ENCODE results near the gene INAVA. TPM values are rescaled to one million over a fixed set of nuclear protein-coding genes. Genes with fewer than 3 reads are reported as not detected.
"Not testable (repeated sequence)": the region's sequence is repeated elsewhere in the genome, so short reads cannot be mapped to it uniquely, and the experiment has no call there.

Gene INAVA
- total and polyA plus RNA-seq, 3 experiments from 2014 or later, result 0.09 to 0.37 (median 0.24) TPM

DNA sequence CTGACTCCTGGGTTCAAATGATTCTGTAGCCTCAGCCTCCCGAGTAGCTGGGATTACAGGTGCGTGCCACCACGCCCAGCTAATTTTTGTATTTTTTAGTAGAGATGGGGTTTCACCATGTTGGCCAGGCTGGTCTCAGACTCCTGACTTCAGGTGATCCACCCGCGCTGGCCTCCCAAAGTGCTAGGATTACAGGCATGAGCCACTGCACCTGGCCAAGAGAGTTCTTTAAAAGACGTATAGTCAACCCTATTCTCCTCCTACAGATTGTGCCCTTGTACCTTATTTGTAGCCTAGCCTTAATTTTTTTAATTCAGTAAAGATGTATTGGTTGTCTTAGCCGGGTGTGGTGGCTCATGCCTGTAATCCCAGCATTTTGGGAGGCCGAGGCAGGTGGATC lies 35.6 kb downstream of the INAVA start:
- H3K27me3 ChIP-seq (ENCODE audit: insufficient read depth, low read length, poor library complexity, severe bottlenecking); H3K4me3 Mint-ChIP-seq; H3K36me3 Mint-ChIP-seq; H3K27me3 Mint-ChIP-seq; DNase-seq; H3K4me1 ChIP-seq (ENCODE audit: insufficient read depth, low read length); H3K9me3 ChIP-seq (ENCODE audit: low read length); CTCF ChIA-PET; H3K9me3 Mint-ChIP-seq; POLR2A ChIA-PET; H3K27ac Mint-ChIP-seq; H3K4me3 ChIP-seq (ENCODE audit: low read length); H3K36me3 ChIP-seq (ENCODE audit: insufficient read depth, low read length); H3K27ac ChIP-seq (ENCODE audit: low read depth, low read length): not testable (repeated sequence)
- H3K4me1 Mint-ChIP-seq, result peaks cover 6 to 14% (median 12%) of the 10 kb centered on the region in 3 donors

- ChIA-PET POLR2A (no interaction called here), CTCF (no interaction called here)
- H3K27ac Mint-ChIP-seq, result no peak overlapping the region
- Histone ChIP-seq H3K9me3 (ENCODE audit: low read length) (no peaks in the 10 kb centered on the region), H3K4me3 (ENCODE audit: low read length) (no peak overlapping the region), H3K4me1 (ENCODE audit: insufficient read depth, low read length) (no peaks in the 10 kb centered on the region), H3K27me3 (ENCODE audit: insufficient read depth, low read length, poor library complexity, severe bottlenecking) (no peaks in the 10 kb centered on the region), H3K27ac (ENCODE audit: low read depth, low read length) (no peak overlapping the region), H3K36me3 (ENCODE audit: insufficient read depth, low read length) (no peaks in the 10 kb centered on the region)
- H3K4me1 Mint-ChIP-seq, result peaks cover 4 to 8% (median 7%) of the 10 kb centered on the region in 3 donors
- peaks cover 0 to 3% of the 10 kb centered on the region in 2 donors for H3K27me3 Mint-ChIP-seq
- H3K36me3 Mint-ChIP-seq, result no peaks in the 10 kb centered on the region
- H3K9me3 Mint-ChIP-seq, result no peaks in the 10 kb centered on the region
- no peak overlapping the region for H3K4me3 Mint-ChIP-seq
- no peak for DNase-seq
Observed at GRCh38 chr1:200931776-200932175, 37.1 kb downstream of the INAVA start.

DNA sequence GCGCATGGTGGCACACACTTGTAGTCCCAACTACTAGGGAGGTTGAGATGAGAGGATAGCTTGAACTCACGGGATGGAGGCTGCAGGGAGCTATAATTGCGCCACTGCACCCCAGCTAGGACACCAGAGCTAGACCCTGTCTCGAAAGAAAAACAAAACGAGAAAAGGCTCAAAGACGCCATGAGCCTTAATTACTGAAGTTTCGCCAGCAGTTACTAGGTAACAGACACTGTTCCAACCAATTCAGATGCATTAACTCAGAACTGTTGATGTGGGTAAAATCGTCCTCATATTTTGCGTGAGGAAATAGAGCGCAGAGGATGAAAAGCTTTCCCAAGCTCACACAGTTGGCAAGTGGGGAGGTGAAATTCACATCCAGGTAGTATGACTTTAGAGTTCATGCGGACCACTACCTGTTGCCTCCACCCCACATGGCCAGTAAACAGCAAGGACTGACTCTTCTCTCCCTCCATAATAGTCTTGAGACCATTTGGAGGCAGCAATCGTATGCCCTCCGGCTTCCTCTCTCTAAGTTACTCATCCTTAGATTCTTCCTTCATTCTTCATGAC lies 40.1 kb downstream of the INAVA start:
- no peak overlapping the region for H3K27ac ChIP-seq (ENCODE audit: low read depth, low read length)
- H3K4me1 Mint-ChIP-seq, result peaks cover 4 to 11% (median 9%) of the 10 kb centered on the region in 3 donors
- H3K4me1 ChIP-seq (ENCODE audit: insufficient read depth, low read length), result no peaks in the 10 kb centered on the region
- no peaks in the 10 kb centered on the region for H3K36me3 ChIP-seq (ENCODE audit: insufficient read depth, low read length)
- ChIA-PET CTCF (no interaction called here), POLR2A (no interaction called here)
- no peaks in the 10 kb centered on the region for H3K36me3 Mint-ChIP-seq
- H3K4me3 ChIP-seq (ENCODE audit: low read length), result no peak overlapping the region
- peaks cover 0 to 3% of the 10 kb centered on the region in 2 donors for H3K27me3 Mint-ChIP-seq
- H3K27ac Mint-ChIP-seq, result no peak overlapping the region
- no peaks in the 10 kb centered on the region for H3K9me3 Mint-ChIP-seq
- H3K27me3 ChIP-seq (ENCODE audit: insufficient read depth, low read length, poor library complexity, severe bottlenecking), result no peaks in the 10 kb centered on the region
- H3K4me3 Mint-ChIP-seq, result no peak overlapping the region
- no peaks in the 10 kb centered on the region for H3K9me3 ChIP-seq (ENCODE audit: low read length)
- no peak for DNase-seq

DNA sequence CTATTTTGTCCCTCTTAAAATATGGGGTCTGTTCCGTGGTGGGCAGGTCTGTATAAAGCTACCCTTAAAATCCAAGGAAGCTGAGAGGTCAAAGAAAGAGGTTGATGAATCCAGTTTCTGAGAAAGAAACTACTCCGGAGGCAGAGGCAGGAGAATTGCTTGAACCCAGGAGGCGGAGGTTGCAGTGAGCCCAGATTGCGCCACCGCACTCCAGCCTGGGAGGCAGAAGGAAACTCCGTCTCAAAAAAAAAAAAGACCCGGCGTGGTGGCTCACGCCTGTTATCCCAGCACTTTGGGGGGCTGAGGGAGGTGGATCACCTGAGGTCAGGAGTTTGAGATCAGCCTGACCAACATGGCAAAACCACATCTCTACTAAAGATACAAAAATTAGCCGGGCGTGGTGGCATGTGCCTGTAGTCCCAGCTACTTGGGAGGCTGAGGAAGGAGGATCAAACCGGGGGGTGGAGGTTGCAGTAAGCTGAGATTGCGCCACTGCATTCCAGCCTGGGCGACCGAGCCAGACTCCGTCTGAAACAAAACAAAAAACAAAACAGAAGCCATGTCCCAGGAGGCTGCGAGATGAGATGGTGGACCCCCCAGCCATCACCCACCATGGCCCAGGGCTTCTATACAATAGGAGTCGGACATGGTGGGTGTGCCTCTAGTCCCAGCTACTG lies 40.7 kb downstream of the INAVA start:
- H3K36me3 Mint-ChIP-seq; H3K4me1 ChIP-seq (ENCODE audit: insufficient read depth, low read length); CTCF ChIA-PET; H3K4me1 Mint-ChIP-seq; H3K27me3 ChIP-seq (ENCODE audit: insufficient read depth, low read length, poor library complexity, severe bottlenecking); POLR2A ChIA-PET; H3K4me3 Mint-ChIP-seq; H3K27me3 Mint-ChIP-seq; H3K9me3 ChIP-seq (ENCODE audit: low read length); H3K4me3 ChIP-seq (ENCODE audit: low read length); H3K27ac Mint-ChIP-seq; DNase-seq; H3K36me3 ChIP-seq (ENCODE audit: insufficient read depth, low read length); H3K27ac ChIP-seq (ENCODE audit: low read depth, low read length); H3K9me3 Mint-ChIP-seq: not testable (repeated sequence)

DNA sequence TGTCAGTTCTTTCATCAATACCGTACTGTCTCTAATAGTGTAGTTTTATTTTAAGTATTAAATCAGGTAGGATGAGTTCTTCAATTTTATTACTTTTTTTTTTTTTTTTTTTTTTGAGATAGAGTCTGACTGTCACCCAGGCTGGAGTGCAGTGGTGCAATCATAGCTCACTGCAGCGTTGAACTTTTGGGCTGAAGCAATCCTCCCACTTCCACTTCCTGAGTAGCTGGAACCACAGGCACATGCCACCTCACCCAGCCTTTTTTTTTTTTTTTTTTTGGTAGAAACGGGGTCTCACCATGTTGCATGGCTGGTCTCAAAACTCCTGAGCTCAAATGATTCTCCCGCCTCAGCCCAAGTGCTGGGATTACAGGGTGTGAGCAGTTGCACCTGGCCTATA lies 44.3 kb downstream of the INAVA start:
- POLR2A ChIA-PET, result interaction anchor here (0.6 to 0.7 kb wide), 7 partner anchors 8 to 269 kb away, joined by 3 to 10 read pairs (median 5); partner anchors contain the start of gene DDX59

DNA sequence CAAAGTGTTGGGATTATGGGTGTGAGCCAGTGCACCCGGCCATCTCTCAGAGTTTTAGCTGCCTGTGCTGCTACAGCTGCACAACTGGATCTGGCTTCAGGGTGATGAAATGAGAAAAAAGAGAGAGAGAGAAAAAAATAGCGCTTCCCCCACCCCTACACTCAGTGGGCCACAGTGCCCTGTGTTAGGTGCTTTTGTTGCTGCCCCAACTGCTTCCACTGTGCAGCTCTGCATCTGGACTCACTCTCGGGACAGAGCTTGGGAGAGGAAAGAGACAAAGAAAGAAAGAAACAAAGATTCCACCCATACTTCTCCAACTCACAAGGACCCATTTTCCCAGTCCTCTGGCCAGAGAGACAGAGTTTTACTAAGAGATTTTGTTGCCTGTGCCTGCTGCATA lies 50.4 kb downstream of the INAVA start:
- H3K4me1 ChIP-seq (ENCODE audit: insufficient read depth, low read length), result no peaks in the 10 kb centered on the region
- DNase-seq, result no peak
- ChIA-PET CTCF (interaction anchor here (2.3 kb wide), 1 partner anchor 27 kb away, joined by 8 read pairs; no protein-coding TSS in a partner anchor), POLR2A (no interaction called here)
- H3K4me3 Mint-ChIP-seq, result no peak overlapping the region
- H3K9me3 ChIP-seq (ENCODE audit: low read length), result no peaks in the 10 kb centered on the region
- H3K4me3 ChIP-seq (ENCODE audit: low read length), result no peak overlapping the region
- peaks cover 0 to 28% (median 0%) of the 10 kb centered on the region in 3 donors for H3K36me3 Mint-ChIP-seq
- no peaks in the 10 kb centered on the region for H3K27me3 ChIP-seq (ENCODE audit: insufficient read depth, low read length, poor library complexity, severe bottlenecking)
- no peaks in the 10 kb centered on the region for H3K36me3 ChIP-seq (ENCODE audit: insufficient read depth, low read length)
- H3K4me1 Mint-ChIP-seq, result no peaks in the 10 kb centered on the region
- peaks cover 2 to 19% of the 10 kb centered on the region in 2 donors for H3K27me3 Mint-ChIP-seq
- no peak overlapping the region for H3K27ac Mint-ChIP-seq
- peaks cover 4 to 12% (median 8%) of the 10 kb centered on the region in 5 donors for H3K9me3 Mint-ChIP-seq
- H3K27ac ChIP-seq (ENCODE audit: low read depth, low read length), result no peak overlapping the region

More for the DNA sequence above, 44.3 kb downstream of the INAVA start:
- no peak overlapping the region for H3K4me3 Mint-ChIP-seq
- Histone ChIP-seq H3K27me3 (ENCODE audit: insufficient read depth, low read length, poor library complexity, severe bottlenecking) (no peaks in the 10 kb centered on the region), H3K4me1 (ENCODE audit: insufficient read depth, low read length) (no peaks in the 10 kb centered on the region), H3K4me3 (ENCODE audit: low read length) (no peak overlapping the region), H3K36me3 (ENCODE audit: insufficient read depth, low read length) (no peaks in the 10 kb centered on the region), H3K27ac (ENCODE audit: low read depth, low read length) (no peak overlapping the region), H3K9me3 (ENCODE audit: low read length) (no peaks in the 10 kb centered on the region)
- H3K27me3 Mint-ChIP-seq, result no peaks in the 10 kb centered on the region
- H3K9me3 Mint-ChIP-seq, result peaks cover 4 to 12% (median 7%) of the 10 kb centered on the region in 5 donors
- H3K36me3 Mint-ChIP-seq, result peaks cover 0 to 19% (median 0%) of the 10 kb centered on the region in 3 donors
- peaks cover 3 to 10% (median 7%) of the 10 kb centered on the region in 3 donors for H3K4me1 Mint-ChIP-seq
- no peak overlapping the region for H3K27ac Mint-ChIP-seq
- peak in 2 of 5 donors; percentile 2 to 27 for DNase-seq
- CTCF ChIA-PET, result interaction anchor here (0.7 to 1.0 kb wide), 3 partner anchors 8 to 62 kb away, joined by 3 read pairs; no protein-coding TSS in a partner anchor

DNA sequence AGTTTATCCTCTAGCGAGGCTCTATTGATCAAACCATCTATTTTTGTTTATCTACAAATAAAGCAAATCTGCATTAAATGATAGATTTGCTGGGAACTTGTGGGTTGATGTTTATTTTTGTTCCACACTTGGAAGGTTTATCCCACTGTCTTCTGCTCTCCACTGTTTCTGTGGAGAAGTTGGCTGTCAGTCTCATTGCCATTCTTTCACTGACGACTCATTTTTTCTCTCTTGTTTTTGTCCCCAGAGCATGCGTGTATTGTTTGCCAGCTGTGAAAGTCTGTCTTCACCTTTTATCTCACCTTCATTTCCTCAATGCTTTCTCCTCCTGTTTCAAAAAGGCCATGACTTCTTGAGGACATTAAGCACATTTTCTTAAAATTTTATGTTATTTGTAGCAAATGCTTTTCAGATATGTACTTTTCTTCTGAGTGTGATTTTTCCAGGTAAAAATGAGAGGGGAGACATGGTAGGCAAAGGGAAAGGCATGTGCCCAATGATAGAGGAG lies 52.4 kb downstream of the INAVA start:
- no peaks in the 10 kb centered on the region for H3K9me3 ChIP-seq (ENCODE audit: low read length)

GRCh38 chr1:200949626-200950025 lies 54.9 kb downstream of the INAVA start:
- Mint-ChIP-seq H3K27me3 (peaks cover 2 to 22% of the 10 kb centered on the region in 2 donors), H3K36me3 (peaks cover 0 to 9% (median 0%) of the 10 kb centered on the region in 3 donors), H3K27ac (no peak overlapping the region), H3K9me3 (no peaks in the 10 kb centered on the region), H3K4me1 (no peaks in the 10 kb centered on the region), H3K4me3 (no peak overlapping the region)
- Histone ChIP-seq H3K4me3 (ENCODE audit: low read length) (no peak overlapping the region), H3K27me3 (ENCODE audit: insufficient read depth, low read length, poor library complexity, severe bottlenecking) (no peaks in the 10 kb centered on the region), H3K36me3 (ENCODE audit: insufficient read depth, low read length) (no peaks in the 10 kb centered on the region), H3K27ac (ENCODE audit: low read depth, low read length) (no peak overlapping the region), H3K4me1 (ENCODE audit: insufficient read depth, low read length) (no peaks in the 10 kb centered on the region), H3K9me3 (ENCODE audit: low read length) (no peaks in the 10 kb centered on the region)
- ChIA-PET CTCF (no interaction called here), POLR2A (no interaction called here)
- no peak for DNase-seq

More for the DNA sequence above, 52.4 kb downstream of the INAVA start:
- POLR2A ChIA-PET, result interaction anchor here (0.6 kb wide), 1 partner anchor 8 kb away, joined by 5 read pairs; no protein-coding TSS in a partner anchor
- H3K36me3 Mint-ChIP-seq, result peaks cover 0 to 16% (median 0%) of the 10 kb centered on the region in 3 donors
- Histone ChIP-seq H3K4me1 (ENCODE audit: insufficient read depth, low read length) (no peaks in the 10 kb centered on the region), H3K27me3 (ENCODE audit: insufficient read depth, low read length, poor library complexity, severe bottlenecking) (no peaks in the 10 kb centered on the region), H3K36me3 (ENCODE audit: insufficient read depth, low read length) (no peaks in the 10 kb centered on the region), H3K4me3 (ENCODE audit: low read length) (no peak overlapping the region), H3K27ac (ENCODE audit: low read depth, low read length) (no peak overlapping the region)
- H3K4me3 Mint-ChIP-seq, result no peak overlapping the region
- H3K4me1 Mint-ChIP-seq, result no peaks in the 10 kb centered on the region
- peaks cover 2 to 19% of the 10 kb centered on the region in 2 donors for H3K27me3 Mint-ChIP-seq
- CTCF ChIA-PET, result interaction anchor here (1.5 kb wide), 1 partner anchor 8 kb away, joined by 3 read pairs; no protein-coding TSS in a partner anchor
- peaks cover 0 to 7% (median 3%) of the 10 kb centered on the region in 5 donors for H3K9me3 Mint-ChIP-seq
- H3K27ac Mint-ChIP-seq, result peak overlapping the region in 1 of 8 donors; percentile 3
- DNase-seq, result no peak
